ENCODE results near the gene CDKL5.

CDKL5 gene

GRCh38 chrX:18696653-18697052 lies 271.2 kb downstream of the CDKL5 start:
- no peaks in the 10 kb centered on the region for H4K20me1 ChIP-seq (ENCODE audit: insufficient read depth, low read length)
- no peak for ATAC-seq (ENCODE audit: insufficient read depth, low read depth)
- H3K4me2 ChIP-seq (ENCODE audit: insufficient read depth, low read length): no peak overlapping the region
- H3K4me1 ChIP-seq (ENCODE audit: insufficient read depth, low read length): no peaks in the 10 kb centered on the region
- H3K27me3 ChIP-seq (ENCODE audit: insufficient read depth, low read length, poor library complexity): no peaks in the 10 kb centered on the region
- H3K36me3 ChIP-seq (ENCODE audit: insufficient read depth, low read length): no peaks in the 10 kb centered on the region
- H3K79me2 ChIP-seq (ENCODE audit: insufficient read depth, low read length): no peaks in the 10 kb centered on the region
- DNase-seq: no peak
- no peak overlapping the region for H3K4me3 ChIP-seq (ENCODE audit: low read depth in 1 of 2, low read length in 2 of 2)
- H3K27ac ChIP-seq (ENCODE audit: low read length): no peak overlapping the region
- TF ChIP-seq EZH2 (IDR thresholded peaks at IDR 0.05; ENCODE audit: borderline replicate concordance, low read depth, low read length, severe bottlenecking): no peak
- TF ChIP-seq, protein P1, sequence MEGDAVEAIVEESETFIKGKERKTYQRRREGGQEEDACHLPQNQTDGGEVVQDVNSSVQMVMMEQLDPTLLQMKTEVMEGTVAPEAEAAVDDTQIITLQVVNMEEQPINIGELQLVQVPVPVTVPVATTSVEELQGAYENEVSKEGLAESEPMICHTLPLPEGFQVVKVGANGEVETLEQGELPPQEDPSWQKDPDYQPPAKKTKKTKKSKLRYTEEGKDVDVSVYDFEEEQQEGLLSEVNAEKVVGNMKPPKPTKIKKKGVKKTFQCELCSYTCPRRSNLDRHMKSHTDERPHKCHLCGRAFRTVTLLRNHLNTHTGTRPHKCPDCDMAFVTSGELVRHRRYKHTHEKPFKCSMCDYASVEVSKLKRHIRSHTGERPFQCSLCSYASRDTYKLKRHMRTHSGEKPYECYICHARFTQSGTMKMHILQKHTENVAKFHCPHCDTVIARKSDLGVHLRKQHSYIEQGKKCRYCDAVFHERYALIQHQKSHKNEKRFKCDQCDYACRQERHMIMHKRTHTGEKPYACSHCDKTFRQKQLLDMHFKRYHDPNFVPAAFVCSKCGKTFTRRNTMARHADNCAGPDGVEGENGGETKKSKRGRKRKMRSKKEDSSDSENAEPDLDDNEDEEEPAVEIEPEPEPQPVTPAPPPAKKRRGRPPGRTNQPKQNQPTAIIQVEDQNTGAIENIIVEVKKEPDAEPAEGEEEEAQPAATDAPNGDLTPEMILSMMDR (IDR thresholded peaks at IDR 0.05; ENCODE audit: borderline replicate concordance, extremely low read depth, low read length, poor library complexity, severe bottlenecking): no peak
- no peak overlapping the region for H2AFZ ChIP-seq (ENCODE audit: low read depth, low read length)
- no peaks in the 10 kb centered on the region for H3K9me3 ChIP-seq (ENCODE audit: insufficient read depth, low read length, severe bottlenecking)
- H3K9ac ChIP-seq (ENCODE audit: low read depth, low read length): no peak overlapping the region

GRCh38 chrX:18698737-18699650 lies 273.6 kb downstream of the CDKL5 start:
- DNase-seq (no peak), ATAC-seq (ENCODE audit: insufficient read depth, low read depth) (no peak)
- TF ChIP-seq, protein P1 (IDR thresholded peaks at IDR 0.05; ENCODE audit: borderline replicate concordance, extremely low read depth, low read length, poor library complexity, severe bottlenecking): no peak
- TF ChIP-seq EZH2 (IDR thresholded peaks at IDR 0.05; ENCODE audit: borderline replicate concordance, low read depth, low read length, severe bottlenecking): no peak
- H3K27me3 ChIP-seq (ENCODE audit: insufficient read depth, low read length, poor library complexity): no peaks in the 10 kb centered on the region
- H3K4me1 ChIP-seq (ENCODE audit: insufficient read depth, low read length): no peaks in the 10 kb centered on the region
- H3K4me2 ChIP-seq (ENCODE audit: insufficient read depth, low read length): no peak overlapping the region
- H3K79me2 ChIP-seq (ENCODE audit: insufficient read depth, low read length): no peaks in the 10 kb centered on the region
- no peaks in the 10 kb centered on the region for H3K9me3 ChIP-seq (ENCODE audit: insufficient read depth, low read length, severe bottlenecking)
- H3K4me3 ChIP-seq (ENCODE audit: low read depth in 1 of 2, low read length in 2 of 2): no peak overlapping the region
- H2AFZ ChIP-seq (ENCODE audit: low read depth, low read length): no peak overlapping the region
- H3K9ac ChIP-seq (ENCODE audit: low read depth, low read length): no peak overlapping the region
- no peaks in the 10 kb centered on the region for H3K36me3 ChIP-seq (ENCODE audit: insufficient read depth, low read length)
- H4K20me1 ChIP-seq (ENCODE audit: insufficient read depth, low read length): no peaks in the 10 kb centered on the region
- no peak overlapping the region for H3K27ac ChIP-seq (ENCODE audit: low read length)

- TF ChIP-seq, protein P1 (IDR thresholded peaks at IDR 0.05; ENCODE audit: borderline replicate concordance, extremely low read depth, low read length, poor library complexity, severe bottlenecking): no peak
- TF ChIP-seq EZH2 (IDR thresholded peaks at IDR 0.05; ENCODE audit: borderline replicate concordance, low read depth, low read length, severe bottlenecking): no peak
Measured at GRCh38 chrX:18701621-18702361, 276.4 kb downstream of the CDKL5 start.

More at GRCh38 chrX:18701621-18702361, 276.4 kb downstream of the CDKL5 start:
- Histone ChIP-seq H3K4me2 (ENCODE audit: insufficient read depth, low read length) (no peak overlapping the region), H3K79me2 (ENCODE audit: insufficient read depth, low read length) (no peaks in the 10 kb centered on the region), H3K4me3 (ENCODE audit: low read depth in 1 of 2, low read length in 2 of 2) (no peak overlapping the region), H3K36me3 (ENCODE audit: insufficient read depth, low read length) (no peaks in the 10 kb centered on the region), H2AFZ (ENCODE audit: low read depth, low read length) (no peak overlapping the region), H3K9ac (ENCODE audit: low read depth, low read length) (no peak overlapping the region), H3K27me3 (ENCODE audit: insufficient read depth, low read length, poor library complexity) (no peaks in the 10 kb centered on the region), H4K20me1 (ENCODE audit: insufficient read depth, low read length) (no peaks in the 10 kb centered on the region), H3K9me3 (ENCODE audit: insufficient read depth, low read length, severe bottlenecking) (no peaks in the 10 kb centered on the region), H3K4me1 (ENCODE audit: insufficient read depth, low read length) (no peaks in the 10 kb centered on the region), H3K27ac (ENCODE audit: low read length) (no peak overlapping the region)
- no peak for ATAC-seq (ENCODE audit: insufficient read depth, low read depth)
- no peak for DNase-seq
